Adrenal gland (tissue), 5 donors: ENCODE data around the gene DUSP3.

Experiments
- CTCF ChIP-seq, 6 experiments: fragments of 450-650 bp in 4 of 6; fragments of 200-600 bp in 2 of 6; sonication (generic) in 1 of 6; IDR thresholded peaks; 1 replicate in 5 of 6; 2 replicates in 1 of 6; pipeline versions ENCODE4 v1.5.1 to v1.8.0; 2016 to 2021; ENCODE audit warnings: antibody characterized with exemption in 6 of 6, mild to moderate bottlenecking in 2 of 6, moderate library complexity in 1 of 6
- POLR2A ChIP-seq, 2 donors: fragments of 450-650 bp; IDR thresholded peaks; one replicate each; pipeline ENCODE4 v1.6.1; 2017; ENCODE audit warnings: antibody characterized with exemption in 2 of 2, mild to moderate bottlenecking in 2 of 2, moderate library complexity in 1 of 2
- donor health status: DM: no; HTN: no; CAD: no.

GRCh38 chr17:43760254-43760852 lies 18.4 kb downstream of the DUSP3 start:
- TF ChIP-seq POLR2A (IDR thresholded peaks at IDR 0.05) (no peak), CTCF (IDR thresholded peaks at IDR 0.05) (peak; percentile 95 to 100 (median 100))
